Measurements from ENCODE around the gene INSYN2B. TPM values are rescaled to one million over a fixed set of nuclear protein-coding genes. Genes with fewer than 3 reads are reported as not detected.

Gene INSYN2B
- total and polyA plus RNA-seq, 2 of the 4 experiments (the other 2 are of a cell fraction), result 9.1 to 33.5 TPM

DNA sequence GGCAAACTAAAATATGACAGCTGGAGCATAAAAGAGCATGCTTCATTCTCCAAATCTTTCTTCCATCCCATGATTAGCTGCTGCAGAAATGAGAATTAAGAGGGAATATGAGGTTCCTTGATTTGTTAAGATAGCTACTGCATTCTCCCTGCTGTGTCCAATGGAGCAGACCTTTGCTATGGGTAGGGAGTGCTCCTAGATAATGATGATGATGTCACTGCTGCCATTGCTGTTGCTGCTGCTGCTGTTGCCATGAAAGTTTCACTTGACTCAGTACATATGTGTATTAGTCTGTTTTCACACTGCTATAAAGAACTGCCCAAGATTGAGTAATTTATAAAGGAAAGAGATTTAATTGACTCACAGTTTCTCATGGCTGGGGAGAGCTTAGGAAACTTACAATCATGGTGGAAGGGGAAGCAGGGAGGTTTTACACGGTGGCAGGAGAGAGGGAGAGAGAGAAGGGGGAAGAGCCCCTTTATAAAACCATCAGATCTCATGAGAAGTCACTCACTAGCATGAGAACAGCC lies 128.9 kb downstream of the INSYN2B start:
- in situ Hi-C loops (cut with MboI; ENCODE audit: low sequenced_read_pairs), result no loop called here
- Histone ChIP-seq H3K9me1 (ENCODE audit: insufficient read depth, low read length) (no peaks in the 10 kb centered on the region), H3K4ac (ENCODE audit: low read depth, low read length) (no peak overlapping the region), H3K27ac (ENCODE audit: insufficient read depth, low read length) (no peak overlapping the region), H2BK120ac (ENCODE audit: low read depth, low read length) (no peak overlapping the region), H2AFZ (replicated peaks; ENCODE audit: low read length, poor library complexity) (no peak overlapping the region), H3K9me3 (ENCODE audit: control insufficient read depth, insufficient read depth, low read length) (peaks cover 7% of the 10 kb centered on the region), H4K8ac (ENCODE audit: low read depth in 2 of 2, low read length in 2 of 2) (no peak overlapping the region), H2BK5ac (ENCODE audit: low read depth, low read length, poor library complexity, severe bottlenecking) (no peak overlapping the region), H2AK5ac (ENCODE audit: low read depth, low read length) (no peak overlapping the region), H3K36me3 (ENCODE audit: control insufficient read depth, insufficient read depth, low read length) (no peaks in the 10 kb centered on the region), H2BK15ac (ENCODE audit: low read depth, low read length) (no peak overlapping the region), H3K23ac (ENCODE audit: low read depth, low read length) (no peak overlapping the region), H3K18ac (ENCODE audit: low read depth, low read length) (no peak overlapping the region), H4K91ac (ENCODE audit: insufficient read depth, low read depth, low read length) (no peak overlapping the region), H2BK20ac (ENCODE audit: low read depth, low read length) (no peak overlapping the region), H3K4me1 (ENCODE audit: control insufficient read depth, insufficient read depth, low read length) (no peaks in the 10 kb centered on the region), H4K20me1 (ENCODE audit: insufficient read depth, low read length) (no peaks in the 10 kb centered on the region), H3K4me2 (ENCODE audit: low read depth, low read length) (no peak overlapping the region), H3K27me3 (ENCODE audit: control insufficient read depth, insufficient read depth, low read length) (no peaks in the 10 kb centered on the region), H2AK9ac (replicated peaks; ENCODE audit: low read depth, low read length, poor library complexity) (no peak overlapping the region), H3K14ac (replicated peaks; ENCODE audit: low read depth, low read length) (no peak overlapping the region), H3K9ac (ENCODE audit: low read depth, low read length) (no peak overlapping the region), H4K5ac (ENCODE audit: low read depth, low read length) (no peak overlapping the region), H3K56ac (ENCODE audit: extremely low read depth, insufficient read depth, low read length) (no peak overlapping the region), H3K4me3 (ENCODE audit: insufficient read depth, low read depth, low read length) (no peak overlapping the region), H3K79me1 (ENCODE audit: low read depth in 1 of 2, low read length in 2 of 2) (no peaks in the 10 kb centered on the region)
- ChIA-PET POLR2A (ENCODE audit: unreplicated experiment) (no interaction called here), CTCF (no interaction called here)
- TF ChIP-seq POLR2A (IDR thresholded peaks at IDR 0.05; ENCODE audit: low read depth, low read length) (no peak), FOS (IDR thresholded peaks at IDR 0.05; ENCODE audit: low read depth, low read length) (no peak)
- no TSS peak for BruUV-seq (replicated peaks)
- ATAC-seq (ENCODE audit: low read depth) (no peak), DNase-seq (no peak)
- WGBS, 2 experiments (ENCODE audit: extremely low coverage in 2 of 2, insufficient read length in 1 of 2), result no CpG with 5 or more reads among the region's 1 CpG
- dilution Hi-C loops (cut with HindIII; ENCODE audit: low sequenced_read_pairs, unreplicated experiment), result no loop called here
- intact Hi-C loops (cut with micrococcal nuclease), result no loop called here
